B cell (primary cell): ENCODE data around the gene GRHL3. TPM values are rescaled to one million over a fixed set of nuclear protein-coding genes. Genes with fewer than 3 reads are reported as not detected.

Experiments
- ATAC-seq: fragments of 200-7000 bp; cut with Tn5 transposase; one replicate; pipeline ENCODE4 v1.10.0; 2021; ENCODE audit warnings: low read depth, mild to moderate bottlenecking, moderate number of reproducible peaks, moderate library complexity
- CTCF ChIA-PET: fragments of 350-600 bp; sonication (Branson Sonifier 250); formaldehyde crosslinking; loops from one replicate; lab custom pipeline; 2021; ENCODE audit warnings: antibody characterized with exemption, inconsistent platforms; lab: Charles Lee
- POLR2A ChIA-PET: fragments of 350-600 bp; sonication (Branson Sonifier 250); formaldehyde crosslinking; loops from one replicate; lab custom pipeline; 2021; ENCODE audit warnings: antibody characterized with exemption; lab: Charles Lee
- DNase-seq: peaks from one replicate; pipeline ENCODE4 v3.0.0; 2013
- H2AFZ ChIP-seq: 2 replicates; pipeline ENCODE4 v1.6.1; 2012; ENCODE audit warnings: mild to moderate bottlenecking, low read depth, low read length; ENCODE audit not compliant: insufficient read depth, poor library complexity, severe bottlenecking
- H3K27ac ChIP-seq, 2 donors: 1 replicate in 1 of 2; 2 replicates in 1 of 2; pipeline ENCODE4 v1.5.1; 2012 to 2013; ENCODE audit warnings: low read length in 2 of 2, mild to moderate bottlenecking in 2 of 2, moderate library complexity in 1 of 2
- H3K27me3 ChIP-seq, 4 experiments: fragments of 200-600 bp in 1 of 4; sonication (generic) in 1 of 4; replicated peaks in 1 of 4; 1 replicate in 2 of 4; 2 replicates in 2 of 4; pipeline versions ENCODE4 v1.6.1 to v1.7.0; 2013 to 2016; ENCODE audit warnings: low read length in 3 of 4, mild to moderate bottlenecking in 2 of 4, mixed read lengths in 1 of 4, moderate library complexity in 1 of 4; ENCODE audit not compliant: insufficient read depth in 4 of 4, control insufficient read depth in 3 of 4; ENCODE audit errors: control extremely low read depth in 1 of 4
- H3K36me3 ChIP-seq, 2 experiments: replicated peaks in 1 of 2; 1 replicate in 1 of 2; 2 replicates in 1 of 2; pipeline versions ENCODE4 v1.6.1 to v1.7.1; 2013; ENCODE audit warnings: low read length in 1 of 2; ENCODE audit not compliant: insufficient read depth in 2 of 2, control insufficient read depth in 1 of 2; ENCODE audit errors: control extremely low read depth in 1 of 2, extremely low read depth in 1 of 2
- H3K4me1 ChIP-seq, 2 donors: fragments of 200-600 bp in 1 of 2; sonication (generic) in 1 of 2; 1 replicate in 1 of 2; 2 replicates in 1 of 2; pipeline versions ENCODE4 v1.5.1 to v1.6.1; 2013 to 2017; ENCODE audit warnings: low read length in 2 of 2; ENCODE audit not compliant: control insufficient read depth in 2 of 2, insufficient read depth in 2 of 2
- H3K4me2 ChIP-seq: replicated peaks from 2 replicates; pipeline ENCODE3; 2012; ENCODE audit warnings: mild to moderate bottlenecking, low read depth, low read length; ENCODE audit not compliant: poor library complexity, severe bottlenecking
- H3K4me3 ChIP-seq, 5 experiments: fragments of 200-600 bp in 1 of 5; sonication (generic) in 1 of 5; 1 replicate in 3 of 5; 2 replicates in 2 of 5; pipeline versions ENCODE4 v1.5.1 to v1.7.0; 2011 to 2016; ENCODE audit warnings: low read length in 4 of 5, mild to moderate bottlenecking in 4 of 5, low read depth in 2 of 5, control low read depth in 1 of 5, moderate library complexity in 1 of 5; ENCODE audit not compliant: insufficient read depth in 1 of 5; ENCODE audit errors: control extremely low read depth in 1 of 5, extremely low read depth in 1 of 5
- H3K79me2 ChIP-seq: fragments of 200-600 bp; sonication (generic); one replicate; pipeline ENCODE4 v1.6.0; 2016; ENCODE audit warnings: low read length; ENCODE audit not compliant: control insufficient read depth, insufficient read depth
- H3K9ac ChIP-seq: fragments of 200-600 bp; sonication (generic); 2 replicates; pipeline ENCODE4 v1.6.1; 2017; ENCODE audit warnings: mild to moderate bottlenecking, low read length, moderate library complexity
- H3K9me3 ChIP-seq, 3 donors: one replicate each; pipeline versions ENCODE4 v1.6.1 to v1.7.1; 2013; ENCODE audit warnings: low read length in 2 of 3; ENCODE audit not compliant: control insufficient read depth in 2 of 3, insufficient read depth in 1 of 3; ENCODE audit errors: control extremely low read depth in 1 of 3
- H4K20me1 ChIP-seq: 2 replicates; pipeline ENCODE4 v1.6.0; 2012; ENCODE audit warnings: mild to moderate bottlenecking, low read length; ENCODE audit not compliant: insufficient read depth, control insufficient read depth, poor library complexity, severe bottlenecking
- H3K27ac Mint-ChIP-seq: one replicate; pipeline ENCODE4 v1.8.0; 2021; ENCODE audit warnings: mixed read lengths
- H3K27me3 Mint-ChIP-seq: one replicate; pipeline ENCODE4 v1.8.0; 2021; ENCODE audit warnings: mixed read lengths
- H3K4me1 Mint-ChIP-seq: one replicate; pipeline ENCODE4 v1.8.0; 2021; ENCODE audit warnings: mixed read lengths
- H3K4me3 Mint-ChIP-seq: one replicate; pipeline ENCODE4 v1.8.0; 2021; ENCODE audit warnings: mixed read lengths
- H3K9me3 Mint-ChIP-seq: one replicate; pipeline ENCODE4 v1.8.0; 2022; ENCODE audit warnings: mixed read lengths; ENCODE audit not compliant: insufficient read depth
- EZH2 ChIP-seq: IDR thresholded peaks from 2 replicates; pipeline ENCODE4 v1.6.1; 2012; ENCODE audit warnings: borderline replicate concordance, low read depth, mild to moderate bottlenecking, moderate library complexity, low read length; ENCODE audit not compliant: insufficient read depth, poor library complexity, severe bottlenecking
- WGBS: methylation state at CpG from one replicate; pipeline ENCODE4 v1.1.5; 2013; ENCODE audit warnings: missing lambda C conversion rate; ENCODE audit not compliant: insufficient coverage; 5-methylcytosine and 5-hydroxymethylcytosine counted together
- intact Hi-C: fragments of 100-400 bp; cut with micrococcal nuclease; formaldehyde crosslinking; loops from one replicate; pipeline ENCODE4 v1.10.0; 2022
- polyA plus RNA-seq: library from polyadenylated mRNA; depleted of rRNA; stranded (reverse); fragments of >200 nt; gene quantifications from 2 replicates; pipeline ENCODE4 v1.2.3, GENCODE V29; 2012
- total RNA-seq, 2 donors: library from RNA; stranded (reverse); fragments of 120-200 nt in 1 of 2; gene quantifications; 1 replicate in 1 of 2; 2 replicates in 1 of 2; pipeline versions ENCODE4 v1.2.3 to v1.2.4, GENCODE V29; 2013 to 2022
- TF ChIP-seq, protein P1 (sequence below): fragments of 200-600 bp; IDR thresholded peaks from one replicate; pipeline ENCODE4 v1.8.0; 2022; ENCODE audit warnings: antibody characterized with exemption, mild to moderate bottlenecking

The GRHL3 gene
- total and polyA plus RNA-seq, 2 donors (not counting 1 experiment from before 2014, with no cell fraction given) = not detected

DNA sequence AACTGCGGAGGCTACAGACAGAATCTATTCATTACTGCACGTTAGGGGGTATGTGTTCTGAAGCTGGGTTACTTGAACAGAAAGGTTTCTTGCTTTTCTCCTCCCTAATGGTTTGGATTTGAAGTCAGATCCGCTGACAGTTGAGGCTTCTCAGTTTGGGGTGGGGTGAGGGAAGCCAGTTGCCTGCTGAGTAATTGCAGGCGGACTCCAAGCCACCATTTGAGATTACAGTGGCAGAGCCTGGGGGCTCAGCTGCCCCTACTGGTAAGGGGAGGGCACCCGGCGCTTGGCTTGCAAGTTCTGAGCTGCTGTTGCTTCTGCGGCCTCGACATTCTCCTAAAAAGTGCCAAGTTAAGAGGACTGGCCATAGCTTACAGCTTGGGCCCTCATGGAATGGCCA lies 2.0 kb downstream of the GRHL3 start:
- intact Hi-C loops = loop anchor here (5.0 to 10.0 kb wide), 2 partner anchors 54 to 119 kb away; no protein-coding TSS in a partner anchor

More for the DNA sequence above, 2.0 kb downstream of the GRHL3 start:
- H3K4me3 ChIP-seq = peak overlapping the region; percentile 11 to 63 (median 59)
- no peak for DNase-seq
- ChIA-PET CTCF (interaction anchor here (0.8 to 1.8 kb wide), 7 partner anchors 9 to 171 kb away, joined by 3 to 10 read pairs (median 5); no protein-coding TSS in a partner anchor), POLR2A (no interaction called here)
- WGBS = 90% methylated on average over 6 of the region's 8 CpGs
- H3K27ac ChIP-seq = no peak overlapping the region
- H4K20me1 ChIP-seq = no peaks in the 10 kb centered on the region
- peaks cover 0 to 4% (median 0%) of the 10 kb centered on the region in 3 donors for H3K9me3 ChIP-seq
- peak overlapping the region; percentile 66 for H3K9ac ChIP-seq
- H3K4me1 Mint-ChIP-seq = peaks cover 42% of the 10 kb centered on the region
- no peak overlapping the region for H3K27ac Mint-ChIP-seq
- peak overlapping the region; percentile 76 for H2AFZ ChIP-seq
- peaks cover 0 to 78% (median 45%) of the 10 kb centered on the region in 4 experiments for H3K27me3 ChIP-seq
- no peak for ATAC-seq
- no peak for TF ChIP-seq EZH2
- TF ChIP-seq, protein P1, sequence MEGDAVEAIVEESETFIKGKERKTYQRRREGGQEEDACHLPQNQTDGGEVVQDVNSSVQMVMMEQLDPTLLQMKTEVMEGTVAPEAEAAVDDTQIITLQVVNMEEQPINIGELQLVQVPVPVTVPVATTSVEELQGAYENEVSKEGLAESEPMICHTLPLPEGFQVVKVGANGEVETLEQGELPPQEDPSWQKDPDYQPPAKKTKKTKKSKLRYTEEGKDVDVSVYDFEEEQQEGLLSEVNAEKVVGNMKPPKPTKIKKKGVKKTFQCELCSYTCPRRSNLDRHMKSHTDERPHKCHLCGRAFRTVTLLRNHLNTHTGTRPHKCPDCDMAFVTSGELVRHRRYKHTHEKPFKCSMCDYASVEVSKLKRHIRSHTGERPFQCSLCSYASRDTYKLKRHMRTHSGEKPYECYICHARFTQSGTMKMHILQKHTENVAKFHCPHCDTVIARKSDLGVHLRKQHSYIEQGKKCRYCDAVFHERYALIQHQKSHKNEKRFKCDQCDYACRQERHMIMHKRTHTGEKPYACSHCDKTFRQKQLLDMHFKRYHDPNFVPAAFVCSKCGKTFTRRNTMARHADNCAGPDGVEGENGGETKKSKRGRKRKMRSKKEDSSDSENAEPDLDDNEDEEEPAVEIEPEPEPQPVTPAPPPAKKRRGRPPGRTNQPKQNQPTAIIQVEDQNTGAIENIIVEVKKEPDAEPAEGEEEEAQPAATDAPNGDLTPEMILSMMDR = no peak
- no peaks in the 10 kb centered on the region for H3K36me3 ChIP-seq
- no peaks in the 10 kb centered on the region for H3K9me3 Mint-ChIP-seq
- peaks cover 35 to 37% of the 10 kb centered on the region in 2 donors for H3K4me1 ChIP-seq
- H3K79me2 ChIP-seq = no peaks in the 10 kb centered on the region
- peak overlapping the region; percentile 86 for H3K4me2 ChIP-seq
- peak overlapping the region; percentile 82 for H3K4me3 Mint-ChIP-seq
- H3K27me3 Mint-ChIP-seq = peaks cover 60% of the 10 kb centered on the region
